ENCODE results near the gene BMPR2.
A peak's percentile ranks its signal among the peaks of the same experiment; 100 is the strongest.

The BMPR2 gene

DNA sequence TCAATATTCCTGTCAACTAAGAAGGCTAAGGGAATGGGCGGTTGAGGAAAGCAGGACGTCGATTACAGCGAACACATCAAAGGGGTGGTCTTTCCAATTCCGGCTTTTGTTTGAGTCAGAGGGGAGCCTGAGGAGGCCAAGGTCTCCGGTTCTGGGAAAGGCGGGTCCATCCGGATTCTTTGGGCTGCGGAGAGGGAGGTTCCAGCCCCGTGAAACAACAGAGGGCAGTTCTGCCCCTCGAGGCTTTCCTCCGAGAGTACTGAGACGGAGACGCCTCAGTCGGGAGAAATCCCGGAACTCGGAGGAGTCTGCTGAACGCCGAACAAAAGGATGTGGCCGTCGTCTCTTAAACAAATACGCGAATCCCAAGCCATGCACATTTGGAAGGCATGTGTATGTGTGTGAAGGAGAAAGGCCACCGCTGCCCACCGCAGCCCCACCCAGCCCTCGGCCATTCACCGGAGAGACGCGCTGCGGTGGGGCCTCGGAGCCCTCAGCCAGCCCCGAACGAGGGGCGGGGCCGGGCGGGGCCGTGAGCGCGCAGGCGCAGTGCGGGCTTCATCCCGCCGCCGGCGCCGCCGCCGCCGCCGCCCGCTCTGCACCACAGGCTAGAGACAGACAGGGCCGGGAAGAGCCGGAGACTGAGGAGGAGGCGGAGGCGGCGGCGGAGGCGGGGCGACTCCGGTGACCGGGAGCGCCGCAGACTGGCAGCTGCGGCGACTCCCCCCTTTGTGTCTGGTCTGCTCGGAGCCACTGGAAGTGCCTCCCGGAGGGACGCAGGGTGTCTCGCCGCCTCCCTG lies at the start of gene BMPR2:
Gene BMPR2 (plus strand): TSS at position 719 of the 800 bp plus-strand sequence. CDS start 1,148 bp downstream, outside the sequence.
- Histone ChIP-seq H3K4me3 (peak within 1 kb of the TSS; percentile 83), H3K36me3 (no peaks in the 10 kb centered on the region), H3K27me3 (peaks cover 49% of the 10 kb centered on the region), H3K9ac (peak within 1 kb of the TSS; percentile 87), H4K20me1 (peaks cover 37% of the 10 kb centered on the region), H3K4me1 (peaks cover 19% of the 10 kb centered on the region), H3K4me2 (peak within 1 kb of the TSS; percentile 87), H3K27ac (peak within 1 kb of the TSS; percentile 86), H3K9me3 (no peaks in the 10 kb centered on the region)
- no peak for TF ChIP-seq Cebpa-rat (IDR thresholded peaks at IDR 0.05)

DNA sequence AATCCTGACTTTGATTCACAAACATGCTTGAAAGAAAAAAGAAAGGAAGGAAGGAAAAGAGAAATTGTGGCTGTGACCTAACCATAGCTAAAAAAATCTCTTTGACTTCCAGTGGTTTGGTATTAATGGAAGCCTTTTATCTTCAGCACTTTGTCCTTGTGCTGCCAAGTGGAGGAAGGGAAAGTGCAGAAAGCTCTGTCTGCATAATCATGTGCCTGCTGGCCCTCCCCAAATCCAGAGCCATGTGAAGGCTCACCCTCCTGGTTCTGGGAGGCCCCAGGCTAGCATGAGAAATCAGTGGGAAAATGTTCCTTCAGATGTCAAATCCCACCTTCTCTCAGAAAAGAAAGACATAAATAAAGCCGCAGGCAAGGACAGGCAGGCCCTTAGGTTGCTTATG lies 48.3 kb upstream of the BMPR2 start:
- Histone ChIP-seq H3K4me2 (peak overlapping the region; percentile 68), H3K9ac (peak overlapping the region; percentile 36; the same call in 1 of the 2 replicates), H3K9me3 (0 out of 2 replicates have a peak, but pooled peaks cover 5% of the 10 kb centered on the region), H3K4me1 (peaks cover 33% of the 10 kb centered on the region), H3K27ac (peak overlapping the region; percentile 45; the same call in 1 of the 2 replicates), H3K27me3 (no peaks in the 10 kb centered on the region), H4K20me1 (no peaks in the 10 kb centered on the region), H3K4me3 (no peak overlapping the region), H3K36me3 (peaks cover 25% of the 10 kb centered on the region; the same call in 1 of the 2 replicates)
- TF ChIP-seq Cebpa-rat (IDR thresholded peaks at IDR 0.05), result no peak

DNA sequence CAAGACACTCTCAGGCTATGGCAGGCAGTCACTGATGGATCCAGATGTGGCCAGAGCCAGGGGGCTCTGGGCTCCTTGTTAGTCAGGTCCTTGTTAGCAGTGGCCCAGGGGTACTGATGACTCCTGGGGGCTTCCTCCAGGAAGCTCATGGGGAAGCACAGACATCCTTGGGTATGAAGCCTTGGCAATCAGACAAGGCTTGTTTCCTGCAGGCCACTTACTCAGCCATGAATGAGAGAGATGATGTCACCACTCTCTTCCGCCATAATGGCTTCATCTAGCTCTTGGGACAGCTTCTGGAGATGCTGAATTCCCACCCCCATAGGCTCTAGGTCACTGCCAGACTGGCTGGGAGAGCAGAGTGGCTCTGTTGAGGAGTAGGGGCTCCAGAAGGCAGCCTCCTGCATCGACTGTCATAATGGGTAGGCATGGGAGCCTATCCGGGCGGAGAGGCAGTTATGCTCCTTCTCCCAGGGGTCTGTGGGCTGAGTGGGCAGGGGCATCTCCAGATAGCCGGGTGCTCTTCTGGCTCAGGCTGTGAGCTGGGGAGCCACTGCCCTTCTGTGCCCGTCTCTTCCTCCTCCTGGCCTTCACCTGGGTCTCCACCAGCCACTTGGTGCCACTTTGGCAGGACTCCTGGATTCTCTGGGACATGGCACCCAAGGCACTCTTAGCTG lies 40.2 kb upstream of the BMPR2 start:
- H3K27ac ChIP-seq, result peak overlapping the region; percentile 60

DNA sequence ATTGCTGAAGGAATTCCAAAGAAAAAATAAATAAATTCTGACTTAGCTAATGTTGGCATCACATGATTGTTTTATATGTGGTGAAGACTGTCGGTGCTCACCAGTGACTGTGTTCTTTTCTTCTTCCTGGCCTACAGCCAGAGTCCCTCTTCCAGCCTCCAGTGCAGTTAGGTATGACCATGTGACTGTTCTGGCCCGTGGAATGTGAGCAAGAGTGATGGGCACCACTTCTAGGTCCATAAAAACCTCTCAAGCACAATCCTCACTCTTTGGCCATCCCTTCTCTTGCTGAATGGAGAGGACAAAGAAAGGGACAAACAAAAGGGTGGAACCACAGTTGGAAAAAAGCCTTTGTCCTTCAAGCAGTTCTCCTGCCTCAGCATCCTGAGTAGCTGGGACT lies 39.0 kb upstream of the BMPR2 start:
- no peaks in the 10 kb centered on the region for H4K20me1 ChIP-seq
- H3K4me3 ChIP-seq, result no peak overlapping the region
- no peaks in the 10 kb centered on the region for H3K27me3 ChIP-seq
- H3K27ac ChIP-seq, result peak overlapping the region; percentile 31; the same call in 1 of the 2 replicates
- no peak for TF ChIP-seq Cebpa-rat (IDR thresholded peaks at IDR 0.05)
- no peaks in the 10 kb centered on the region for H3K9me3 ChIP-seq
- no peaks in the 10 kb centered on the region for H3K36me3 ChIP-seq
- peak overlapping the region; percentile 63 for H3K4me2 ChIP-seq
- peaks cover 32% of the 10 kb centered on the region for H3K4me1 ChIP-seq
- H3K9ac ChIP-seq, result no peak overlapping the region

More for the DNA sequence above, 40.2 kb upstream of the BMPR2 start:
- TF ChIP-seq Cebpa-rat (IDR thresholded peaks at IDR 0.05), result no peak
- Histone ChIP-seq H3K4me3 (no peak overlapping the region), H3K4me2 (peak overlapping the region; percentile 63), H4K20me1 (no peaks in the 10 kb centered on the region), H3K27me3 (no peaks in the 10 kb centered on the region), H3K4me1 (peaks cover 32% of the 10 kb centered on the region), H3K36me3 (no peaks in the 10 kb centered on the region), H3K9me3 (no peaks in the 10 kb centered on the region), H3K9ac (no peak overlapping the region)

DNA sequence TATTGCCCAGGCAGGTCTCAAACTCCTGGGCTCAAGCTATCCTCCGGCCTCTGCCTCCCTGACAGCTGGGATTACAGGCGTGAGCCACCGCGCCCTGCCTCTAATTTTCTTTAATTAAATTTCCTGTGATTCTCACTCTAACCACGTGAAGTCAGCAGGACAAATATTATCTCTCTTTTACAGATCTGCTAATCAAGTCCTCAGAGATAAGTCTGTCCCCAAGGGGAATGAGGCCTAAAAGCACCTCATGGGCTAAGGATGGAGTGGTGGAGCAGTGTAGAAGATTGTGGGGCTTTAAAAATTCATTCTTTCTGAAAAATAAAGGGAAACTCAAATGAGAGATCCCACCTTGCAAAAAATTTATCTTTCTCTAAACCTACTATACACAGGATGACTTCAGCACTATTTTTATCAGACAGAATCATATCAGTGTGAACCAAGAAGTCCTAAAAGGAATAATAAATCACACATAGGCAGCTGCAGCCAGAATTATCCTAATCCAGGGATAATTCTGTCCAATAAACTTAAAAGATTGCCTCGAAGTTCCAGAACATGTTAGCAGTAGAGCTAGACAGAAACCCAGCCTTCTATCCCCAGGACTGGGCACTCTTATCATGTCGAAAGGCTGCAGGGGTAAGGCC lies 38.3 kb upstream of the BMPR2 start:
- Histone ChIP-seq H3K4me3 (no peak overlapping the region), H3K4me1 (peaks cover 32% of the 10 kb centered on the region), H3K4me2 (peak overlapping the region; percentile 63), H3K9ac (no peak overlapping the region), H3K27ac (no peak overlapping the region; the same call in 1 of the 2 replicates), H3K36me3 (no peaks in the 10 kb centered on the region), H3K9me3 (no peaks in the 10 kb centered on the region), H3K27me3 (no peaks in the 10 kb centered on the region), H4K20me1 (no peaks in the 10 kb centered on the region)
- no peak for TF ChIP-seq Cebpa-rat (IDR thresholded peaks at IDR 0.05)

DNA sequence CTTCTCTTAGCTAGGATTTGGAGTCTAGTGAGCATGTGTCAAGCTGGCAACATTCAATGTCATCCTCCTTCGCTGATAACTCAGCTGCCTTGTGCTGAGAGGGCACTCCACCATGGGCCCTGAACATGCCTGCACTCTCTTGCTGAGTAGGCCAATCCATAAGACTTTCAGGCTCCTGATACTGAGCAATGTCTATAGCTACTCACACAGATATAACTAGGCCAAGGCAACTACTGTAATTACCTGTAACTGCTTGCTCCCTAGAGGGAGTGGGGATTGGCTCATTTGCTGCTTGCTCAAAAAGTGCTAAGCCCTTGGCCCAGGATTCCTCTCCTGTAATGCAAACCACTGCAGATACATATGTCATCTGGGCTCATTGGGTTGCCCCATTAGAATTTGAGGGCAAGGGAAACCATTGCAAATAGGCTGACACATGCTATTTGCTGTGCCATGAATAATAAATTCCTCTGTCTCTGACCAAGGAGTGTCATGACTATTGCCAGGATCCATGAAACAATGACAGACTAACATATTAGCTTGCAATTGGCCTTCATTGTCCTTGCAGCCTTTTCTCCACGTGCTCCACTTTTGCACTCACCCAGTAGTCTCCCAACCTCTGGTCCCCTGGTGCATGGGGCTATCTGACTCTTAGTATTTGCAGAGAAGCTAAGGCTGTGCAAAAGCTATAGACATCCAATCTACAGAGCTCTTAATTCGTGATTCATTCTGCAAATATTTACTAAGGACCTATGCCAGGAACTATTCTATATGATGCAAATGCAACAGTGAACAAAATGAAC lies 36.9 kb upstream of the BMPR2 start:
- Histone ChIP-seq H4K20me1 (no peaks in the 10 kb centered on the region), H3K4me2 (no peak overlapping the region), H3K9ac (no peak overlapping the region), H3K4me3 (no peak overlapping the region), H3K4me1 (peaks cover 32% of the 10 kb centered on the region), H3K9me3 (no peaks in the 10 kb centered on the region), H3K27me3 (no peaks in the 10 kb centered on the region), H3K36me3 (no peaks in the 10 kb centered on the region), H3K27ac (no peak overlapping the region)
- TF ChIP-seq Cebpa-rat (IDR thresholded peaks at IDR 0.05), result no peak

DNA sequence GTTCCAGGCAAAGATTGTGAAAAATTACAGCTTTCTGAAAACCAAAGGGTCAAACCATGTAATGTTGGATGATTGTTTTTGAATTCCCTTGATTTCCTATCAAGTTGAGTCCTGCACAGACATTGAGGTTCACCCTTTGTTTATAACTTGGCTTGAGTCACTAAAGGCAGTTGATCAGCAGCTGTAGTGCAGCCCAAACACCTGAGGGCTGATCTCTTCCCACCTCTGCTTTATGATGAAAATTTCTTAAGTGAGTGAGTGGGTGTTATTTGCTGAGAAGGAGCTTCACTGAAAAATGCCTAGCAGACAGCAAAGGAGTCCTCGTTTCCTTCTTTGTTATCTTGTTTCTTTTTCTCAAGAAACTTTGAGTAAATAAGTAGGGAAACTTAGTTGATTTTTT lies 31.9 kb upstream of the BMPR2 start:
- Histone ChIP-seq H3K9ac (no peak overlapping the region), H3K27me3 (no peaks in the 10 kb centered on the region), H3K9me3 (no peaks in the 10 kb centered on the region), H3K4me3 (no peak overlapping the region), H3K4me1 (no peaks in the 10 kb centered on the region), H4K20me1 (no peaks in the 10 kb centered on the region), H3K27ac (no peak overlapping the region), H3K4me2 (no peak overlapping the region), H3K36me3 (no peaks in the 10 kb centered on the region)
- no peak for TF ChIP-seq Cebpa-rat (IDR thresholded peaks at IDR 0.05)

DNA sequence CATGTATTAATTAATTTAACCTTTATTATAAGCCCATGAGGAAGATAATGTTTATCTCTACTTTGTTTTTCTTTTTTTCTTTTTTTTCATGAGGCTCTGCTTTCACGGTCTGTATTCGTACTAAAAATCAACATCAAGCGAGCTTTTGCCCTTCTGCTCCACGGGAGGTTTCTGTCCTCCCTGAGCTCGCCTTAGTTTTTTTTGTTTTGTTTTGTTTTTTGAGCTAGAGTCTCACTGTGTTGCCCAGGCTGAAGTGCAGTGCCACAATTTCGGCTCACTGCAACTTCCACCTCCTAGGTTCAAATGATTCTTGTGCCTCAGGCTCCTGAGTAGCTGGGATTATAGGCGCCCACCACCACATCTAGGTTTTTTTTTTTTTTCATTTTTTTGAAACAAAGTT lies 29.9 kb upstream of the BMPR2 start:
- no peaks in the 10 kb centered on the region for H3K27me3 ChIP-seq
- H3K36me3 ChIP-seq, result no peaks in the 10 kb centered on the region
- no peaks in the 10 kb centered on the region for H3K9me3 ChIP-seq
- no peak for TF ChIP-seq Cebpa-rat (IDR thresholded peaks at IDR 0.05)
- no peaks in the 10 kb centered on the region for H4K20me1 ChIP-seq
- no peak overlapping the region for H3K27ac ChIP-seq
- no peaks in the 10 kb centered on the region for H3K4me1 ChIP-seq
- H3K9ac ChIP-seq, result no peak overlapping the region
- no peak overlapping the region for H3K4me3 ChIP-seq
- H3K4me2 ChIP-seq, result no peak overlapping the region

DNA sequence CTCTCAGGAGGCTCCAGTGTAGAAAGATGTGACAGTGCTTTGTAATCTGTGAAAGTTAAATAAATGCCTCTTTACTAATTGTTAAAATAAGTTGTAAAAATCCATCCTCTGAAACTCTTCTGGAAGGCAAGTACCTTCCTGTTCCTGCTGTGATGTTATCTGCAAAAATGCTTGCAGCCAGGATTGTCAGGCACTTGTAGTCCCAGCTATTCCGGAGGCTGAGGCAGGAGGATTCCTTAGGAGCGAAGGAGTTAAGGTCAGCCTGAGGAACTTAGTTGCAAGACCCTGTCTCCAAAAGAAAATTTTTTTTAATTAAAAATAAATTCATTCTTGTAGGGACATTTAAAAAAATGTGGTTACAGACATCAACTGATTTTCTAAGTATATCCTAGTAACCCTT lies 22.7 kb upstream of the BMPR2 start:
- no peaks in the 10 kb centered on the region for H3K27me3 ChIP-seq
- no peak overlapping the region for H3K4me3 ChIP-seq
- no peaks in the 10 kb centered on the region for H3K4me1 ChIP-seq
- H4K20me1 ChIP-seq, result no peaks in the 10 kb centered on the region
- no peak overlapping the region for H3K4me2 ChIP-seq
- no peak for TF ChIP-seq Cebpa-rat (IDR thresholded peaks at IDR 0.05)
- no peaks in the 10 kb centered on the region for H3K9me3 ChIP-seq
- no peak overlapping the region for H3K27ac ChIP-seq
- H3K36me3 ChIP-seq, result no peaks in the 10 kb centered on the region
- H3K9ac ChIP-seq, result no peak overlapping the region
